NCI-H2029 treated with DMSO at 0.1 percent for 48 hours (cell line): Measurements from ENCODE around the gene SPAM1.
"Not testable (repeated sequence)": the region's sequence is repeated elsewhere in the genome, so short reads cannot be mapped to it uniquely, and the experiment has no call there.

Experiments used
- DNase-seq: peaks from one replicate; lab custom pipeline; 2025; lab: John Stamatoyannopoulos, UW

Gene SPAM1

GRCh38 chr7:123958186-123958703, 33.2 kb downstream of the SPAM1 start:
- no peak for DNase-seq

GRCh38 chr7:123961771-123962170, 36.7 kb downstream of the SPAM1 start:
- DNase-seq = no peak

- no peak for DNase-seq
Measured at GRCh38 chr7:123966936-123967335, 41.9 kb downstream of the SPAM1 start.

- DNase-seq = no peak
Measured at GRCh38 chr7:123972045-123972444, 47.0 kb downstream of the SPAM1 start.

GRCh38 chr7:123972831-123973230, 47.8 kb downstream of the SPAM1 start:
- DNase-seq = no peak

GRCh38 chr7:123974326-123974908, 49.4 kb downstream of the SPAM1 start:
- no peak for DNase-seq

- DNase-seq = no peak
Measured at GRCh38 chr7:123975084-123975483, 50.0 kb downstream of the SPAM1 start.

GRCh38 chr7:123977081-123977480, 52.0 kb downstream of the SPAM1 start:
- no peak for DNase-seq

- DNase-seq = no peak
Measured at GRCh38 chr7:123979876-123980275, 54.8 kb downstream of the SPAM1 start.

- DNase-seq = no peak
Measured at GRCh38 chr7:123987445-123987844, 62.4 kb downstream of the SPAM1 start.

- DNase-seq = no peak
Measured at GRCh38 chr7:123992913-123993518, 68.0 kb downstream of the SPAM1 start.

- DNase-seq = no peak
Measured at GRCh38 chr7:123993996-123994395, 69.0 kb downstream of the SPAM1 start.

- no peak for DNase-seq
Measured at GRCh38 chr7:123994449-123994848, 69.4 kb downstream of the SPAM1 start.

GRCh38 chr7:123995617-123996326, 70.7 kb downstream of the SPAM1 start:
- no peak for DNase-seq

- DNase-seq = no peak
Measured at GRCh38 chr7:123996327-123996625, 71.2 kb downstream of the SPAM1 start.

GRCh38 chr7:123998921-123999320, 73.9 kb downstream of the SPAM1 start:
- no peak for DNase-seq

- no peak for DNase-seq
Measured at GRCh38 chr7:123999703-124000102, 74.7 kb downstream of the SPAM1 start.

GRCh38 chr7:124008296-124008695, 83.3 kb downstream of the SPAM1 start:
- DNase-seq = not testable (repeated sequence)

GRCh38 chr7:124009321-124009720, 84.3 kb downstream of the SPAM1 start:
- DNase-seq = no peak
